HG02870 (cell line): ENCODE data around the gene MNDA.

Experiments used
- ATAC-seq: cut with Tn5 transposase; IDR thresholded peaks from one replicate; pipeline ENCODE4 v1.9.1; 2021; ENCODE audit warnings: mild to moderate bottlenecking, moderate library complexity; ENCODE audit not compliant: unreplicated experiment

The MNDA gene

DNA sequence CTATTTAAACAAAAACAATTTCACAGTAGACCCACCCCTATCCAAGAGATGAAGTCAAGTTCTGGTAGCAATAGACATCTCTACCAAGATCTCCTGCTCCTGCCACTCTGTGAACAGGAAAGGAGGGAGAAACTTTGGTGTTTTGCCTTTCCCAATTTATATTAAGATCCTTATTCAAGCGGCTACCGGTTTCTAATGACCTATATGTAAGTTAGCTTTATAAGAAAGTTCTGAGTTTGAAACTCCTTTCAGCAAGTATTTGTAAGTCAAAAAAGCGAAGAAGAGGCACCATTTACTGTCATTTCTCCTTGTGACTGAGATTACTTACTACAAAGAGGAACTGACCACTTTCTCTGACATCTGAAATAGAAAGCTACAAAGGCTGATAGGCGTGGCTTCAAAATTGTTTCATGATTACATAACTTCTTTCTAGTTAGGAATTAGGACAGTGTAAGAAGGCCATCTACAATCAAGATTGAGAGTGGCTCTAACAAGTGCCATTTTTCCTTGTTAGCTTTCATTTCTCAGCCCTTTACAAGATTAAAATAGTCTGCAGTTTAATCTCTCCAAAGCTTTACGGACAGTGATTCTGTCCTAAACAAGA is at the start of gene MNDA:
Gene MNDA (plus strand): TSS at position 448 of the 604 bp plus-strand sequence. CDS start 10,803 bp downstream, outside the sequence.
- peak; percentile 89 for ATAC-seq

GRCh38 chr1:158793604-158794003 is 37.5 kb upstream of the MNDA start:
- no peak for ATAC-seq

- no peak for ATAC-seq
Measured at GRCh38 chr1:158794247-158794646, 36.9 kb upstream of the MNDA start.

GRCh38 chr1:158798531-158798930 is 32.6 kb upstream of the MNDA start:
- ATAC-seq, result no peak

DNA sequence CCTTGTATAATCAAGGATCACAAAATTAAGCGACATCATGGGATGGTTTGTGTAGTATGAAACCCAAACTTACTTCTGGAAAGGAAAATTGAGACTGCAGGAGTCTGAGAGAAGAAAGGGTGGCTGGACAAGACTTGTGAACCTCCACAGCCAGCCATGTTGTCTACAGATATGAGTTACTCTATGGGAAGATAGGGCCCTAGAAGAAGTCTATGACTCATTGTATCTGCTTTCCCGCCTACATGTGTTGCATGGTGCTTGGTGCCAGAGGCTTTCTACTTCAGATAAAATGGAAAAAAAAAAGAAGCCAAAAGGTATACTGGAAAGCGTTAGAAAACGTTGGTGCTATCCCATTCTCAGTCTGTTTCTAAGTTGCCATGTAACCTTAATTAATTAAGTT is 31.5 kb upstream of the MNDA start:
- no peak for ATAC-seq

DNA sequence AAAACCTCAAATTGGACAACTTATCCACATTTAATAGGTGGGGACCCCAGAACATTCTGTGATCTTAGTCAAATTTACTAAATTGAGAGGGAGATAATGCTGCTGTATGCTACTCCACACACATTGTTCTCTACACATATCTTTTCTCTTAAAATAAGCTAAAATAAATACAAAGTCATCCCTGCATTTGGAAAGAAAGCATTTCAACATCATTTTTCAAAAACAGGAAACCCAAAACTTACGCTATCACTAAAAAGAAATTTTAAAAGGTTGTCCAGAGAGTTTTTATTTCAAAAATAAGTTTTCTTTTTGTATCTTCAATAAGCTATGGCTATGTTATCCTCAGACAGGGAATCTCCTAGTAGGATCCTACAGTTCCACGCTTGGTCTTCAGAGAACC is 30.6 kb upstream of the MNDA start:
- no peak for ATAC-seq

DNA sequence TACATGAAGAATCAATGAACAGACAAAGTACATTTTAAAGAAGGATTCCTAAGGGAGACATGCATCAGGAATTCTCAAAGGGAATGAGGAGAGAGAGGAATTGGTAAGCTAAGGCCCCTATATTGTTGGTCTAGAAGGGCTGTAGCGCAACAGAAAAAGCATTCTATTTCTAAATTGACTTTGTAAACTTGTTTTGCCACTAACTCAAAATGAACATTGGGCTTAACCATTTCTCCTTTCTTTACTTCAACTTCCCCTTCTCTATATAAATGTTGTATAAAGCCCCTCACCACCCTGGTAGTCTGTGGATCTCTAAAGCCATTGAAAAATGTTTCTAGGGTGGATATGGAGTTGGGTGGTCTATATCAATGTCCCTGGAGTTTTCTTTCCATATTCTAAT is 29.8 kb upstream of the MNDA start:
- ATAC-seq, result no peak

GRCh38 chr1:158803678-158804077 is 27.5 kb upstream of the MNDA start:
- ATAC-seq, result no peak

DNA sequence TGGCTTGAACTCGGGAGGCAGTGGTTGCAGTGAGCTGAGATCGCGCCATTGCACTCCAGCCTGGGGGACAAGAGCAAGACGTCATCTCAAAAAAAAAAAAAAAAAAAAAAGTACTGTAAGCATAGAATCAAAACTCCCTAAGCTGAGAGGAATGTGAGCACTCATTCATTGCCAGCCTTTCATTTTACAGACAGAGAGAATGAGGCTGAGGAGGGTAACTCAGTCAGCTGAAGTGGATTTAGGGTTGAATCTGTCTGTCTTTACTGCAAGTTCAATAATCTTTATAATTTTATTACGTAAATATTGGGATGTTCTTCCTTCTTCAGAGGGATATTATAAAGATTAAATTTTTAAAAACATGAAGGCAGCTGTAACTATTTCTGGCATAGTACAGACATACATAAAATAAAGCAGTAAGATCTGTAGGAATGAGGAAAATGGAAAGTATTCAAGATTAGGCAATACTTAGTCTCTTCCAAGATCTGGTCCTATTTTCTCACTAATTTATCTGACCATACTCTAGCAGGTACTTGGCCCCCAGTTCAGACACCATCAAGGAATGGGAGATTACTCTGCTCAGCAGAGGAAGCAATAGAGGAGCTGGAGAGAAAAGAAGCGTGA is 24.1 kb upstream of the MNDA start:
- no peak for ATAC-seq

- ATAC-seq, result no peak
Measured at GRCh38 chr1:158809256-158809655, 21.9 kb upstream of the MNDA start.

- ATAC-seq, result no peak
Measured at GRCh38 chr1:158809862-158810261, 21.3 kb upstream of the MNDA start.

DNA sequence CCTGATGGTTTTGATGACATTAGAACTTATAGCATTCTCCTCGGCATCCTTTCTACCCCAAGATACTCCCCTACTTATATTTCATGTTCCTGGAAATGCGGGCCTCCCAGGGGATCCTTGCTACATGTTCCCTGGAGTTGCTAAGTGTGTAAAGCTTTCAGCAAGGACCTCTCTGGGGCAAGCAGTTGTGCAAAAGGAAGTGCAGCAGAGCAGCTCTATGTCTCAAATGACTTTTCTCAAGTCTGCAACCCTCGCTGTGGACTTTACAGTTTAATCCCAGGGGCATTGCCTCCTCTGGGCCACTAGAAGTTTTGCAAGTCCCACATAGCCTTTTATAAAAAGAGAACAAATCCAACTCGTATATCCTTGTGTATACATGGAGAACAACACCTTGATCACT is 20.8 kb upstream of the MNDA start:
- no peak for ATAC-seq

DNA sequence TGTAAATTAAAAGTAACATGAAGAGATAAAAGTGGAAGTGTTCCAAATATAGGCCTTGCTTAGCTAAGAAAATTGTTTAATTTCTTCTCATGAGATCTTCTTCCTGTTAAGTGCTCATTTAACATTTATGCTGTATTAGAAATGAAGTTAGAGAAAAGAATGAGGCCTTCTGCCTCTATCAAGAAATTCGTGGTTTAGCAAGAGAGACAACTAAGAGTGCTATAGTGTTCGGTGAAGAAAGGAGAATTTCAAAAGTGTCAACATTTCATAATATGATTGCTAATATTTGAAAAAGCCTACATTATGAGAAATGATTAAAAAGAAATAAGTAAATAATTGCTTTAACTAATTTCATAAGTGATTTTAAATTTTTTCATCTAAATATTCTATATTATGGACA is 18.8 kb upstream of the MNDA start:
- ATAC-seq, result no peak

DNA sequence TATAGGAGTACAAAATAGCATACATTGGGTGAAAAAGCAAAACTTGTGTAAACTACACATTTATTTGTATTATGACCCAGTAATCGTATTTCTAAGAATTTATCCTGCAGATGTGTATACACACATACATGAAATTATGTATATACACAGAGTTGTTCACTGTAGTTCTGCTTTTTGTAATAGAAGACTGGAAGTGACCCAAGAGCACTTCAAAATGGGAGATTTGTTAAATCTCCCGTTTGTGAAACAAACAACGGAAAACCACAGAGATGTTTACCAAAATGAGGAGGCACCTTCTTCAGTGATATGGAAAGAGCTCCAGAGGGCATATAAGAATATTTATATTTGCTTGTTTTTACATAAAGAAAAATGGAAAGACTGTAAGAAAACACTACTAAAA is 18.0 kb upstream of the MNDA start:
- ATAC-seq, result no peak

DNA sequence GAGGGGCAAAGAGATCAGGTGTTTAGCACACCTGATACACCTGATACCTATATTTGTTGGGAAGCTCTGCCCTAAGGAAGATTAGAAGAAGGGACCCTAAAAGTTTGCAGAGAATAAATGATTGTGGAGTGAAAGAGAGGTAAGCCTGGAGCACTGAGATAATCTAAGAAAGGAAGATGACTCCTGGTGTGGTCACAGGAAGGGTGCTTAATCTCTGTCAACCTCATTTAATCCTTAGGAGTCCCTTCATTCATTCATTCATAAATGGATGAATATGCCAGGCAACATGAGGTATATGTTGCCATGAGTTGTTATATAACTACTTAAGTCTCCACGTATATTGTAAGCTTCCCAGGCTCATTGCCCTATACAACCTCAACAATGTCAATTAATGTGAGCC is 16.2 kb upstream of the MNDA start:
- no peak for ATAC-seq

DNA sequence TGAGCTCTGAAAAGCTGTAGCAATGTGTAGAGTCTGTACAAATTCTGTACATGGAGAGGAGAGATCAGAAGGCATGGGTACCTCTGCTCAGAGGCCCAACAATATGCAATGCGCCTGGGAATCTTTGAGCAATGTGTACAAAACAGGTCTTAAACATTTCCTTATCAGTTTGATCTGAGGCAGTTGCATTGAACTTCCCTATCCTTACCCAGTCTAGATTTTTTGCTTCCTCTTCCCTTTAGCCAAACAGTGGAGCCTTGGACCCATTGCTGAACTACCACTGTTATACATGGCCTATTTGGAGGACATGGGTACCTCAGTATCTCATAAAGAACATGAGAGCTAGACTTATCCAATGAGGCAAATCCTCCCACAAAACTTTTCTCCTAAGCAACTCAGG is 12.6 kb upstream of the MNDA start:
- ATAC-seq, result no peak

DNA sequence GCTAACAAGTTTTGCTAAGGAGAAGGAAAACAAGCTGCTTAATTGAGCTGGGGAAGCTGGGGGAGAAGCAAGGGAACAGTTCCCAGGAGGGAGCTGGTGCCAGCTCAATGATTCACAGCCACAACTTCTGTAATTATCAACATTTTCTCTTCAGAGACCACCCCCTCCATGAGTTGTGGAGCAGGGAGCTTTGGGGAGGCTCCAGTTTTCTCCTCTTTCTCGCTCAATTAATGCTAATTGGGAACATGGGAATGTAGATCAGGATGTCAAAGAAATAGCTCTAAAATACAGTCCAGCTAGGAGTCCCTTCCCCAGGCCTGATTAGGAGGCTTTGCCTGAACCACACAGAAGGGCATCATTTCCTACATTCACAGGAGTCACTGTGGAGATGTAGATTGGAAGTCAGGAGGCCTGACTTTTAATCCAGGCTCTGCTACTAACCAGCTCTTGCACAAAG is 12.1 kb upstream of the MNDA start:
- ATAC-seq, result no peak

DNA sequence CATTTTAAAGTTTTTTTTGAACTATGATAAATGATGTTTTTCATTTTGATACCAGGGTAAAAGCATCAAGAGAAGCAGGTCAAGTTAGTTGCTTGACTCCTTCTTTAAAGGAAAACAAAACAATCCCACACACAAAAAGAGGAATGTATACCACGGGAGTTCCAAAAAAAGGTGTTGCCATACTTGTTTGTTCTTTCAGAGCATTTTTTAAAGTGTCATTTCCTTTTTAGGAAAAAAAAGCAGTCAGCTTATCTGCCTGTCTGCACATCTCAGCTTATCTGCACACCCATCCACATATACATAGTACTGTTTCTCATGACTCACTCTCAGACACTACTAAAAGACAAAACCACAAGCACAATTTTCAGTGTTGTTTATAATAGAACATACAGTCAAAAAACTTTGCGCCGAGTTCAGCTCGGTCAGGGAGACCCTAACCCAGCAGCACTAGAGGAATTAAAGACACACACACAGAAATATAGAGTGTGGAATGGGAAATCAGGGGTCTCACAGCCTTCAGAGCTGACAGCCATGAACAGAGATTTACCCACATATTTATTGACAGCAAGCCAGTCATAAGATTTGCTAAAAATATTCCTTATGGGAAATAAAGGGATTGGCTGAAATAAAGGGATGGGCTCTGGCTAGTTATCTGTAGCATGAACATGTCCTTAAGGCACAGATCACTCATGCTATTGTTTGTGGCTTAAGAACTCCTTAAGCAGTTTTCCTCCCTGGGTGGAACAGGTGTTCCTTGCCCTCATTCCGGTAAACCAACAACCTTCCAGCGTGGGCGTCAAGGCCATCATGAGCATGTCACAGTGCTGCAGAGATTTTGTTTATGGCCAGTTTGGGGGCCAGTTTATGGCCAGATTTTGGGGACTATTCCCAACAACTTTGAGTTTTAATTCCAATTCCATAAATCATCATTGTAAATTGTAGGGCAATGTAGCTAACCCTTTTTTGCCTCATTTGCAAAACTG is 11.4 kb upstream of the MNDA start:
- peak; percentile 79 for ATAC-seq

DNA sequence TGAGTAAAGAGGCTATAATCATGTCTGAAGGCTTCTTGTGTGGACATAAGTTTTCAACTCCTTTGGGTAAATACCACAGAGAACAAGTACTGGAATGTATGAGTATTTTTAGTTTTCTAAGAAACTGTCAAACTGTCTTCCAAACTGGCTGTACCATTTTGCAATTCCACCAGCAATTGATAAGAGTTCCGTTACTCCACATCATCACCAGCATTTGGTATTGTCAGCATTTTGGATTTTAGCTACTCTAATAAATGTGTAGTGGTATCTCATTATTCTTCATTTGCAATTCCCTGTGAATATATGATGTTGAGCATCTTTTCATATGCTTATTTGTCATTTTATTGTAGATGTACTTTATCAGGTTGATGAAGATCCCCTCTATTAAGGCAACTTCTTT is 9.4 kb upstream of the MNDA start:
- no peak for ATAC-seq

DNA sequence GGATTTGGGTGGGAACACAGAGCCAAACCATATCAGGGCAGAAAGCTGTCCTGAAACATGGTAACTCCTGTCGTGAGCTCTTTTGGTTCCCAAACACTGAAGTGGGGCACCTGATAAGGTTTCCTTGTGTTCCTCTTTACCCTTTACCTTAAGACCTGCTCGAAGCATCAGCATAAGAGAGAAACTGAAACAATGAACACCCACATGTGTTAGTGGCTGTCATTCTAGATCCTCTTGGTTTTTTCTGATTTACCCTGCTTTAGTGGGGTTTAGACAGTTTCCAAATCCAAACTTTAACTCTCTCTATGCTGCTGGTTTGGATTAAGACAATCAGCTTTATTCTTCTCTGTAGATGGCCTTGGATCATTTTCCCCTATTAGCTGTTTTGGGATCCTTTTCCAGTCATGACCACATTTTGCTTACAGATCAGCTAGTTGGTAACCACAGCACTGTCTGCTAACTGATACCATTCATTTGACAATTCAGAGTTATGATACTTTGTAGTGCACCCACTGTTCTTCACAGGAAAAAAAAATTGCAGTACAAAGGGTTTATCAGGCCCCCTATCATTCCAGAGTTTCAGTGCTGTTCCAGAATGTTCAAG is 975 bp upstream of the MNDA start:
- ATAC-seq, result peak; percentile 60

- ATAC-seq, result no peak
Measured at GRCh38 chr1:158833264-158833663, 2.1 kb downstream of the MNDA start.
